ENCODE results near the gene YPEL2.

DNA sequence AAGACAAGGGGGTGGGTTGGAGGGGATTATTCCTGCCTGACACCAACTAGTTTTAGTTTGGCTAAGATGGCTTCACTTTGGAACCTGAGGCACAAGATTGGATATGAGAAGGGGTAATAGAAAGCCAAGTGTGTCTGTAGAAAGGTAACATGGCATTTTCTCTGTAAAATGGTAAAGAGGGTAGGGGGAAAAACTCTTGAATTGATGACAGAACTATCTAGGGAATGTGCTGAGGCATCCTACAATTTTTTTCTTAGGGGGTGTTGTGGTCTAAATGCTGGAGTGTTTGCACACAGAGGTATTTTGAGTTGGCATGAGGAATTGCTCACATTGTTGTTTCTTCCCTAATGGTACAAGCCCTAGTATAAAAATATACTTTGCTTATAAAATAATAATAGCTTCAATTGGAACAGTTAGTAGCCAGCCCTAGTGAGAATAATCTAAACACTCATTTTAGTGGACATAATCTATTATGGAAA is 25.8 kb downstream of the YPEL2 start:
- TF ChIP-seq, protein P1, sequence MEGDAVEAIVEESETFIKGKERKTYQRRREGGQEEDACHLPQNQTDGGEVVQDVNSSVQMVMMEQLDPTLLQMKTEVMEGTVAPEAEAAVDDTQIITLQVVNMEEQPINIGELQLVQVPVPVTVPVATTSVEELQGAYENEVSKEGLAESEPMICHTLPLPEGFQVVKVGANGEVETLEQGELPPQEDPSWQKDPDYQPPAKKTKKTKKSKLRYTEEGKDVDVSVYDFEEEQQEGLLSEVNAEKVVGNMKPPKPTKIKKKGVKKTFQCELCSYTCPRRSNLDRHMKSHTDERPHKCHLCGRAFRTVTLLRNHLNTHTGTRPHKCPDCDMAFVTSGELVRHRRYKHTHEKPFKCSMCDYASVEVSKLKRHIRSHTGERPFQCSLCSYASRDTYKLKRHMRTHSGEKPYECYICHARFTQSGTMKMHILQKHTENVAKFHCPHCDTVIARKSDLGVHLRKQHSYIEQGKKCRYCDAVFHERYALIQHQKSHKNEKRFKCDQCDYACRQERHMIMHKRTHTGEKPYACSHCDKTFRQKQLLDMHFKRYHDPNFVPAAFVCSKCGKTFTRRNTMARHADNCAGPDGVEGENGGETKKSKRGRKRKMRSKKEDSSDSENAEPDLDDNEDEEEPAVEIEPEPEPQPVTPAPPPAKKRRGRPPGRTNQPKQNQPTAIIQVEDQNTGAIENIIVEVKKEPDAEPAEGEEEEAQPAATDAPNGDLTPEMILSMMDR (IDR thresholded peaks at IDR 0.05; ENCODE audit: poor library complexity), result no peak
- TF ChIP-seq EZH2 (IDR thresholded peaks at IDR 0.05; ENCODE audit: borderline replicate concordance), result no peak

All from hepatocyte (in vitro differentiated cells).